Fibroblast of skin of right biceps (primary cell): ENCODE results near the gene SLC30A2.
A peak's percentile ranks its signal among the peaks of the same experiment; 100 is the strongest.

Experiments used
- DNase-seq: peaks from one replicate; pipeline ENCODE4 v3.0.0-alpha.2; 2013

The SLC30A2 gene

GRCh38 chr1:26038477-26038876 is 7.4 kb downstream of the SLC30A2 start:
- DNase-seq, result no peak

GRCh38 chr1:26037904-26038303 is 8.0 kb downstream of the SLC30A2 start:
- DNase-seq, result no peak

GRCh38 chr1:26036756-26037281 is 9.1 kb downstream of the SLC30A2 start:
- DNase-seq, result no peak

GRCh38 chr1:26035959-26036755 is 9.8 kb downstream of the SLC30A2 start:
- peak; percentile 58 for DNase-seq

GRCh38 chr1:26035203-26035958 is 10.5 kb downstream of the SLC30A2 start:
- DNase-seq, result peak; percentile 91

GRCh38 chr1:26034504-26035202 is 11.3 kb downstream of the SLC30A2 start:
- no peak for DNase-seq

- DNase-seq, result no peak
Measured at GRCh38 chr1:26032656-26033357, 13.1 kb downstream of the SLC30A2 start.

GRCh38 chr1:26031611-26032220 is 14.2 kb downstream of the SLC30A2 start:
- DNase-seq, result peak; percentile 60

GRCh38 chr1:26031196-26031595 is 14.7 kb downstream of the SLC30A2 start:
- DNase-seq, result no peak

- DNase-seq, result peak; percentile 24
Measured at GRCh38 chr1:26029864-26030481, 15.9 kb downstream of the SLC30A2 start.

- DNase-seq, result no peak
Measured at GRCh38 chr1:26029054-26029863, 16.7 kb downstream of the SLC30A2 start.

GRCh38 chr1:26028490-26028980 is 17.4 kb downstream of the SLC30A2 start:
- DNase-seq, result no peak

GRCh38 chr1:26027716-26028489 is 18.0 kb downstream of the SLC30A2 start:
- peak; percentile 31 for DNase-seq

- DNase-seq, result no peak
Measured at GRCh38 chr1:26025517-26025916, 20.4 kb downstream of the SLC30A2 start.

- no peak for DNase-seq
Measured at GRCh38 chr1:26025060-26025459, 20.9 kb downstream of the SLC30A2 start.

GRCh38 chr1:26023826-26024225 is 22.1 kb downstream of the SLC30A2 start:
- DNase-seq, result peak; percentile 52

GRCh38 chr1:26023009-26023408 is 22.9 kb downstream of the SLC30A2 start:
- no peak for DNase-seq

- no peak for DNase-seq
Measured at GRCh38 chr1:26022404-26022779, 23.5 kb downstream of the SLC30A2 start.

GRCh38 chr1:26021647-26022403 is 24.1 kb downstream of the SLC30A2 start, which contains the start of gene EXTL1:
TSS of gene EXTL1 (plus strand) at chr1:26021775. CDS start at chr1:26022647, 872 bp downstream.
- DNase-seq, result peak; percentile 66
